GM10266 (cell line): ENCODE results near the gene CCDC102B.

Source experiments
- DNase-seq: peaks from one replicate; pipeline ENCODE4 v3.0.0; 2012; ENCODE audit errors: extremely low spot score
- TF ChIP-seq, protein P1 (sequence below): IDR thresholded peaks from 2 replicates; pipeline ENCODE4 v1.5.1; 2012; ENCODE audit warnings: mild to moderate bottlenecking, low read depth; ENCODE audit not compliant: control insufficient read depth, insufficient read depth; ENCODE audit errors: missing control alignments

Gene CCDC102B

DNA sequence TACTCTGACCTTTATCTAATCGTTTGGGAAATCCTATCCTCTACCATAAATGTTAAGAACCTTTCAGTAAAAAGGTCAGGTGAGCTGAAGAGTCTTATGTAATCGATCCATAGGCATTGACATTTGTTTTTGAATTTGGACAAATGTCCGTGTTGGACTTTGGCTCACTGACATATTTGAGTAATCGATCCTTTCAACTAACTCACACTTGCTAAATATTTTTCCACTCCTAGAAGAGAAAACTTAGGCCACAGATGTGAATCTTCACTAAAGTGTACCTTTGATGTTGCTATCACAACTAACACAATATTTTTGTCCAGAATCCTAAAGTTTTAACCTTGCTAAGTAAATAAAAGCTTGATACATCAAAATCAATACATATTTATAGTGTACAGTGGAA, 89.5 kb downstream of the CCDC102B start:
- no peak for DNase-seq
- TF ChIP-seq, protein P1, sequence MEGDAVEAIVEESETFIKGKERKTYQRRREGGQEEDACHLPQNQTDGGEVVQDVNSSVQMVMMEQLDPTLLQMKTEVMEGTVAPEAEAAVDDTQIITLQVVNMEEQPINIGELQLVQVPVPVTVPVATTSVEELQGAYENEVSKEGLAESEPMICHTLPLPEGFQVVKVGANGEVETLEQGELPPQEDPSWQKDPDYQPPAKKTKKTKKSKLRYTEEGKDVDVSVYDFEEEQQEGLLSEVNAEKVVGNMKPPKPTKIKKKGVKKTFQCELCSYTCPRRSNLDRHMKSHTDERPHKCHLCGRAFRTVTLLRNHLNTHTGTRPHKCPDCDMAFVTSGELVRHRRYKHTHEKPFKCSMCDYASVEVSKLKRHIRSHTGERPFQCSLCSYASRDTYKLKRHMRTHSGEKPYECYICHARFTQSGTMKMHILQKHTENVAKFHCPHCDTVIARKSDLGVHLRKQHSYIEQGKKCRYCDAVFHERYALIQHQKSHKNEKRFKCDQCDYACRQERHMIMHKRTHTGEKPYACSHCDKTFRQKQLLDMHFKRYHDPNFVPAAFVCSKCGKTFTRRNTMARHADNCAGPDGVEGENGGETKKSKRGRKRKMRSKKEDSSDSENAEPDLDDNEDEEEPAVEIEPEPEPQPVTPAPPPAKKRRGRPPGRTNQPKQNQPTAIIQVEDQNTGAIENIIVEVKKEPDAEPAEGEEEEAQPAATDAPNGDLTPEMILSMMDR, result no peak

DNA sequence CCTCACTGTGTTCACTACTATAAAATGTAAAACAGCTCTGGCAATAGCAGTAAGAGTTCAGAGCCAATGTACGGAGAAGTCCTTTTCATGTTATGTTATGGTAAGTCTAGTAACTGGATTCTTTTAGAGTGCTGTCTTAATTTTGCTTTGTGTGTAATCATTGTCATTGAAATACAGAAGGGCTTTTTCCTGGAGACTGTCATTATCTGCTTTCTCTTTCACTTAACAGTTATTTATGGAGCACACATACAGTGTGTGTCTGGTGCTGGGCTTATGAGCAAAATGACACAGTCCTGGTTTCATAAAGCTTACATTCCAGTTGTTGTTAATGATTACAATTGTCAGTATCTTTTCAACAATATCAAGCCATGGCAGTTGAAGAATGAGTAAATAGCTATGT, 95.5 kb downstream of the CCDC102B start:
- DNase-seq, result no peak
- TF ChIP-seq, protein P1, result no peak

DNA sequence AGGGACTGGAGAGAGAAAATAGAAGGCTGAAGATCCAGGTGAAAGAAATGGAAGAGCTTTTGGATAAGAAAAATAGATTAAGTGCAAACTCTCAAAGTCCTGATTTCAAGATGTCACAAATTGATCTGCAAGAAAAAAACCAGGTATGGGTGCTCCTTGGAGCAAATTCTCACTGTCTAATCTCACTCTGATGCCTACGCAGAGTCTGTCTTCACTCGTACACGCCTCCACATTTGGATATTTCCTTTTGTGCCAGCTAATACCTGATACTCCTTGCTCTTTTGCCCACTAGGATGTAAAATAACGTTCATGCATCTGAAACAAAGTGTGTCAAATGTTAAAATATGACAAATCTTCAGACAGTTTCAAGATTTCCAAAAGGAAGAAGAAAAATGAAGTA, 99.4 kb downstream of the CCDC102B start:
- no peak for DNase-seq
- TF ChIP-seq, protein P1, result no peak

DNA sequence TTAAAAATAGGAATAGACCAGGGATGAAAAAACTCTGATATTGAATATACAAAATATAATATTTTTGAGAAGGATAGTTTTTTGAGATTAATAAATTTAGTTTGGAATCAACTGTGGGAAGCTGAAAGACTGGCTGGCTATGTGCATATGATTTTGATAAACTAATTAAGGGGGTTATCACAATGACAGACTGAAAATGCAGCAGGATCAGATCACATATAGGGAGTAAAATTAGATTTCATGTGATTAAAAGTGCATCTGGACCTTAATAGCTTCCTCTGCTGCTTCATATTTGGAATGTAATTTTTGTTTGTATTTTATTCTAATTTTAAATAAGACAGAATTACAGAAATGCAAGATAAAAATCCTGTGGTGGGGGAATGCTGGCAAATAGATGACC, 111.7 kb downstream of the CCDC102B start:
- TF ChIP-seq, protein P1, result no peak
- no peak for DNase-seq

DNA sequence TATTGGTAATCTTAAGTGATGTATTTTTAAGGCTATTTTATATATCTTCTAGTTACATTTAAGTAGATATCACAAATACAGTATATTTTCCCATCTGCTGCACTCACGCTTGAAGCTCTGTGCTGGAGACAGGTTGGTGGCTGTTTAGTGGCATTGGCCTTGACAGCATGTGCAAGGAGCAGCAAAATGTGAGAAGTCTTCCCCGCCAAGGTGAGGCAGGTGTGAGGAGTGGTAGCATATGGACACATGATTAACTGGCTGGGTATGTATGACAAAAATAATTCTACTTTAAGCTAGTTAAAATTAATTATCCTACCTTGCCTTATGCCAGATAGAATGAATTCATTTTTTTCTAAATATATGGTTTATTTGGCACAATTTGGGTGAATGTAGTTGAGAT, 117.2 kb downstream of the CCDC102B start:
- DNase-seq, result no peak
- TF ChIP-seq, protein P1, result no peak

DNA sequence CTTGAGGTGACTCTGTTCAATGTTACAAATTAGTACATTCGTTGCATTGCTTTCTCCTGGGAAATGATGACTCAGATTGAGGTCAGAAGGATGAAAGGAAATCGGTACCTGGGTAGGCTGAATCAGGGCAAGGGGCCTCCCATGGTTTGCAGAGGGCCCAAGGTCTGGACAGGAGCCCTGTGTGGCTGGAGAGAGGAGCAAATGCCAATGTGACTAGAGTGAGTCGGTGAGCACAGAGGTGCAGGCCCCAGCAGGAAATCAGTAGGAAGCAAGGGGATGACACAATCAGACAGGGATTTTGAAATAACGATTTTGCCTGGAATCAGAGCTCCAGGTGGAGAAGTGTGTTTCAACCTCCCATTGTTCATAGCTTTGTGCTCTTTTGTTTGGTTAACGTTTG, 118.9 kb downstream of the CCDC102B start:
- TF ChIP-seq, protein P1, result no peak
- no peak for DNase-seq

DNA sequence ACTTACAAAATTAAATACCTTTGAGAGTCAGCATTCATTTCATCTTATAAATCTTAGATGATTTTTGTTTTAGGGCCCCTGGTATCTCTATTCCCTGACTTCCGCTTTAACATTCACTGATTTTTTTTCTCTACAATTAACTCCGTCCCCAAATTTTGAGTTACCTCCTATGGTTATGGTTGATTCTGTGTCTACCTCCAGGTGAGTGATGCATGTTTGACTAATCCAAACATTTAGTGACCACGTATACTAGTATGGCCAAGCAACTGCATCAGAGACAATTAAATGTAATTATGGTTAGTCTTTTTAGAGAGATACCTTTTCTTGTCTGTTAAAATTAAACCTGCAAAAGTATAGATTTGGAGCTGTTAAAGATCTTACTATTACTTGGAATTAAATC, 120.3 kb downstream of the CCDC102B start:
- TF ChIP-seq, protein P1, result no peak
- DNase-seq, result no peak
